NCI-H1694 treated with DMSO at 0.1 percent for 48 hours (cell line): ENCODE measurements around the gene PRDM16.

Experiments
- DNase-seq: peaks from one replicate; lab custom pipeline; 2025; lab: John Stamatoyannopoulos, UW

PRDM16 gene

GRCh38 chr1:3244025-3244926 is 175.3 kb downstream of the PRDM16 start:
- DNase-seq = no peak

DNA sequence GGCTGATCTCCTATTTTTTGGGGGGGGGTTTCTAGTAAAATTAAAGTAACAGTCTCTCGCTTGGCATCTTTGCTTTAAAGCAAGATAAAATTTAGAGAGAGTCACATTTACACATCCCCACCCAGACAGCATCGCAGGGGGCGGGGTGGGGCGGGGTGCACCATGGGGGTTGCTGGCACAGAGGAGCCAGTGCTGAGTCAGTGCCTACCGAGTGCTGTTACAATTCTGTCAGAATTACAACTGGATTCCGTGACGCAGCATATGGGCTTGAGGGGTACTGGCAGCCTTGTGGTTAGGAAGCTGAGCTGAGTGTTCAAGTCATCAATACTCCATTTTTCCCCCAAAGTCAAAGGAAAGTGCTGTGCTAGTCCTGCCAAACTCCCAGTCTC is 175.9 kb downstream of the PRDM16 start:
- no peak for DNase-seq

GRCh38 chr1:3245344-3245743 is 176.3 kb downstream of the PRDM16 start:
- no peak for DNase-seq

- no peak for DNase-seq
Measured at GRCh38 chr1:3245768-3246167, 176.8 kb downstream of the PRDM16 start.

DNA sequence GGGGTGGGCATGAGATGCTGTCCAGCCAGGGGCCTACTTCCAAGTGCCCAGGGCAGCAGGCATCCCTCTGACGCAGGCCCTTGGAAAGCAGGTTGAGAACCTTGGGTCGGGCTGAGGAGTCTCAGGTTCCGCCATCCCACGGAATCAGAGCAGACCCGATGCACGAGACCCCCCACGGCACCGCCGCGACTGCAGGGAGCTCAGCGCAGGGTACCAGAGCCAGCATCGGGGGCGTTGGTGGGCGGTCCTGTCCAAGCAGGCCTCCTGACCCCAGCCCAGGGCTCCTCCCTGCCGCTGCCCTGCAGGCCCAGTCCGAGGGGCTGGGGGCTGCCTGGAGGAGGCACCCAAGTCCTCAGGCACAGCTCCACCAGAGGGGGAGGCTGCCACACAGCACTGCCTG is 177.2 kb downstream of the PRDM16 start:
- DNase-seq = no peak

DNA sequence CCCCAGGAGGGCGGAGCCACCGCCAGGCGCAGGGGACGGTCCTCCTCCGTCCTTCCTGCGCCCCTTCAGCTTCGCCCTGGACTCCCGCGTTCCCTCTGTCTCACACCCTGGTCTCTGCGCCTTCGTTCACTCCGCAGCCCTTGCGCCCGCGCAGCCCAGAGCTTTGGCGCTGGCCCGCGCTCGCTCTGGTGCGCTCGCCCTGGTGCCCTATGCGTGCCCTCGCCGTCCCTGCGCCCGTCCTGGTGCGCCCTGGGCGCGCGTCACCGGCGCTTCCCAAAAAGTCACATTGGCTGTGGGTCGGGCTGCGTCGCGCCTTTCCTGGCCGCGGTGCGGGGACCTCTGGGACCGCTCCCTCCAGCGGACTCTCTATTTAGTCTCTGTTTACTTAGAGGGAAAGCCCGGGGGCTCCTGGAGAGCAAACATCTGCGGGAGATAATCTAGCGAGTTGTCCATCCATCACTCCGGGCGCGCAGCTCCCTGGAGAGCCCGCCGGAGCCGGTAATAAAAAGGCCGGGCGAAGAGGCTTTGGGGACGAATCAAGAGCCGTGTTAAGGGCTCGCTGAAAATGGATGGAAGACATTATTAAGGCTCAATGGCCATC is 178.6 kb downstream of the PRDM16 start:
- no peak for DNase-seq

DNA sequence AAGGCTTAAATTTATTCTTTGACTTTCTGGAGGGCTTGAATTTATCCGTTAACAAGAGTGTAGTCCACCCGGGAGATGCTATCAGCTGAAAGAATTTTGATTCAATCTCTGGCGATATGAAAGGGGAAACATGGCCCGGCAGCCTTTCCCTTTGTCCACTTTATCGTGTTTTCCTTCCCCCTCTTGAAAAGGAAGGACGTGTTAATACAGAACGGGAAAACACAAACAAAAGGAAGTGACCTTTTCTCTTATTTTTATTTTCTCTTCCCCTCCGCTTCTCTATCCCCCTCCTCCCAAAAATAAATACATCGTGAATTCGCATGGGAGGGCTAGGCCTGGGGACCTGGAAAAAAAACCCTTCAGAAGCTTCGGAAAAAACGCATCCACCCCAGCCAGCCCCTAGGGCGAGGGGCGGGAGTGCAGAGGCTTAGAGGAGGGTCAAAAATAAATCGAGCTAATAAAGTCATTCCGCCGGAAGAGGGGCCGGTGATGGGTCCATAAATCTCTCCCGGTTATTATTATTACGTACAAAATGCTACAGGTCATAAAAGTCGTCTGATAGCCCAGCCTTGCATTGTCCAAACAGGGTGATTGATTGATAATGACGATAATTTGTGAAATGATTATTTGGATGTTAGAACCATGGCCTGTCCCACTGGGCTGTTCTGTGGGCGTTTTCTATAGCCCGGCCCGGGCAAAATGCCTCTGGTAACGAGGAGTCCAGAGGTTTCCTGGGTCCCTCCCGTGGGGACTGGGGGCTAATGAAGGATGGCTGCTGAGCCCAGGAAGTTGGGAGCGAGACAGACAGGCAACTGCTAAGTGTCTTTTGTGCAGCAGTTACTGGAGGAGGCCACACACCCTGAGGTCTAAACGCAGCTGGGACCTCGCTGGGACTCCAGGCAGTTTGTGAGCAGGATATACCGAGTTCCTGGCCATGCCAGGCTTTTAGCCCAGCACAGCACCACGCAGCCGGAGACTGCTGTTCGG is 179.4 kb downstream of the PRDM16 start:
- no peak for DNase-seq

DNA sequence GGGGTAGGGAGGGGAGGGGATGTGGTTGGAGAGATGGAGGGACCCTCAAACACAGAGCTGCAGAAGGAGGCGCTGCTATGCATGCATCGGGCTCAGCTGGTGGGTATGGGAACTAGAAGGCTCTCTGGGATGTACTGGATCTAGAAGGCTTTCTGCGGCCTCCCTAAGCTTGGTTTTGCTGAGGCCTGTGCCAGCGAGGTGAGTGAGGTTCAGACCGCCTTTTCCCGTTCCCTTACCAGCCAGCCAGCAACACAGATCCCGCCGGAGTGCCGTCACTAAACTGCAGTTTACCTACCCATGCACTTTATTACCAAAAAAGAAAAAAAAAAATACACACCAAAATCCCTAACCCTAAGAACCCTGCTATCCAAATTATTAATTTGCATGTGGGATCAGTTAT is 180.2 kb downstream of the PRDM16 start:
- DNase-seq = no peak

DNA sequence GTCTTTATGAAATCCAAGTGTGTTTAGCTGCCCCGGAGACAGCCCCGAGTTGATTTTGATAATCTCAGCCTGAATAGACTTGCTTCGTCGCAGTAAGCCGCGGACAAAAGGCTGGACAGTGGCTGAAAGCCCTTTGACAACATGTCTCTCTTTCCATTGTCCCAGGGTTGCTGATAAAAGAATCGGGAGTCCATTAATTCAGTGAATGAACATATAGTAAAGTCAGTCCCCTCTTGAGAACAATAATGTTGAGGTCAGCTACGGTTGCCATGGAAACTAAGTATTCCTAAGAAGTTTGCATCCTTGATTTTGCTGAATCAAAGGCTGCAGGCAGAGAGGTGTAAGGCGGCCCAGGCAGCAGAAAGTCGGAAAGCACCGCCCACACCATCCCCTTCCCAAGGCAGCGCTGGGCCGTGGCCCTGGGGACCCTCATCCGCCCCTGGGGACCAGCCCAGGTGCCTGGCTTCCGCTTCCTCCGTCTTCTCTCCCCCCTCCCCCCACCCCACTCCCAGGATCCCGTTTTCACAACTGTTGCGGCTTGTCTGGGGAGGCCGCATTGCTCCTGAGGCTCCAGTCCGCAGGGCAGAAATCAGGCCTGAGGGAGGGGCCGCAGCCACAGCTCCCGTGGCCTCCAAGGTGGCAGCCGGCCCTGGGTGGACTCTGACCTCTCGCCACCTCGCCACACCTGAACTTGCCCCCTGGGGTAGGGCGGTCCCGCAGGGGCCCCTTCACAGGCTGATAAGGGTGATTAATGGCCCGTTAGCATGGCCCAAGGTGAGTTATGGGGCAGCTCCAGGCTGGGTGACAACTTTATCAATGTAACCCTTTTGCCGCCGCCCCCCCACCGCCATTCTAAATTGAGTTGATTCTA is 180.9 kb downstream of the PRDM16 start:
- DNase-seq = no peak

- no peak for DNase-seq
Measured at GRCh38 chr1:3250624-3251023, 181.6 kb downstream of the PRDM16 start.

DNA sequence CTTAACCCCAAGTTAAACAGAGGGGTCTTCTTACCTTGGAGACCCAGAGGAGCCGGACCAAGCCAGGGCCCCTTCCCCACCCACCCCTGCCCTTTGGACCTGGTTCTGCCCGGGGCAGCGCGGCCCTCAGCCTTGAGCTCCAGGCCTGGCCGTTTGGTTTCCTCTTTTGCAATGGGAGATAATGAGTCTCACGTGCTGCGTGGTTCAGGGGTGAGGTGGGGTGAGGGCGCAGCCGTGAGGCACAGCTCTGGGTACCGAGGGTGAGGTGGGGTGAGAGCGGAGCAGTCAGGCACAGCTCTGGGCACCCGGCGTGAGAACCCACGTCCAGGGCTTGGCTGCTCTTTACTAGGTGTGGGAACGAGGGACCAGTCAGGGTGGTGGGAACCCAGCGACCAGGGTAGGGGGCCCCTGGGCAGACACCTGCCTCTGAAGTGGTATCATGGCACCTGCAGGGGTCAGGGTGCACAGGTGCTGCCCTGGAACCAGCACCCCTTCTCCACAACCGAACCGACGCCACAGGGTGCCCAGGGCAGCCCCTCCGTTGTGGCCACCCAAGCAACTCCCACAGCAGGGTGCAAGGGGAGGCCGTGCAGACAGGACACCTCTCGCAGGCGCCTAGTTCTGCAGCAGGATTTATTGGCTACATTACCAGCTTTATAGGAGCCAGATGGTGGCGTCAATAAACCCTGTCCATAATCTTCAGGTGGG is 182.2 kb downstream of the PRDM16 start:
- DNase-seq = no peak

DNA sequence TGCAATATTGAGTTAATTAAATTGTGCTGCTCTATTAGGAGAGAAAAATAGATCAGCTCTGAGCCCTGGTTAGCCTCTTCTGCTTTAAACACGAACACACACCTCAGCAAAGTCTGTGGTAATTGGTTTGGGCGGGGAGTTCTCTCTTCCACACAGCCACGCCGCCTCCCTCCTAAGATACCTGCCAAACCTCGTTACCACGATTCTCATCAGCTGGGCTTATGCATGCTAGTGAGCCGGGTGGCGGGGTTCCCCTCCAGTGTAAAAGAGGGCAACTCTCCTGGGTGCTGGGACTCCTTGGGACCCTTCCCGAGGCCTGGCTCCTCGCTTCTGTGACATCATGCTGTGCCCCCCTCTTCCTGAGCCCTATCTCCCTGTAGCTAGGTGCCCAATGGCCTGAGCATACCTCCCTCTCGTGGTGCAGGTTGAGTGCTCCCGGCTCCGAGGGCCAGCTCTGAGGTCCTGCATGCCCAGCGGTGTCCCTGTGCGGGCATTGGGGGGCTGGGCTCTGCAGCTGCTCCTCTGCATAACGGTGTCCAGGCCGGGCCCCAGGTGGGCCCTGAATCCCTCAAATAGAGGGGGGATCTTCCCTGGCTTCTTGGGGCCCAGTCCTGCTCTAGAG is 182.9 kb downstream of the PRDM16 start:
- DNase-seq = peak; percentile 30

DNA sequence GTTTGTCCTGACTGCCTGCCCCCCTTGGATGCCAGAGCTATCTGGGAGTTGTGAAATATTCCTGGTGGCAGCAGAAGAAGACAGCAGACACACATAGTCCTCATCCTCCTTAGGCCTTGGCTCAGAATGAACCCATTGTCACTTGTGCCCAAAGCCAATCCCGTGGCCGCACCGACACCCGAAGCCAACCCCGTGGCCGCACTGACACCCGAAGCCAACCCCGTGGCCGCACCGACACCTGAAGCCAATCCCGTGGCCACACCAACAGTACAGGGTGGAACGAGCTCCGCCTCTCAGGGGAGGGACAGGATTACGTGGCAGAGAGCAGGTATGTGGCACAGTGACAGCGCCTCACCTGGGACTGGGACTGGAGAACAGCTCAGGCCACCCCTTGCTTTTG is 186.7 kb downstream of the PRDM16 start:
- DNase-seq = no peak

DNA sequence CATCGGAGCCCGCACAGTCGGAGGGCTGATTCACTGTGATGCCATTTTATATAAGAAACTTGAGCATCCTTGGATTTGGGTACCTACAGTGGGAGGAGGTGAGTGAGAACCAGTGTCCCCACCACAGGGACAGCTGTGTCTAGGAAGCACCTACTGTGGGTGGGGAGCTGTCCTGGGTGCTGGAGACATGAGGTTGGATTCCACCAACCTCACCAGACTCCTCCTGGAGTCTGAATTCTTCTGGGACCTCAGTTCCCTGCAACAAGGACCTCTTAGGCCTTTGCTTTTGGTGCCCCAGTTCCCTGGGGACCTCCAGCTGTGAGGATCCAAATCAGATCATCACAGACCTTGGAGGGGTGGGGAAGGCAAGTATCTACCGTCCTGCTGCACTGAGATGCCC is 188.8 kb downstream of the PRDM16 start:
- DNase-seq = no peak

GRCh38 chr1:3258386-3259003 is 189.5 kb downstream of the PRDM16 start:
- DNase-seq = no peak

- no peak for DNase-seq
Measured at GRCh38 chr1:3259020-3259419, 190.0 kb downstream of the PRDM16 start.

GRCh38 chr1:3261007-3261968 is 192.3 kb downstream of the PRDM16 start:
- peak; percentile 91 for DNase-seq

- DNase-seq = no peak
Measured at GRCh38 chr1:3261969-3262579, 193.1 kb downstream of the PRDM16 start.
